ENCODE data around the gene PFDN6. TPM values are rescaled to one million over a fixed set of nuclear protein-coding genes. Genes with fewer than 3 reads are reported as not detected.
A peak's percentile ranks its signal among the peaks of the same experiment; 100 is the strongest.

Gene PFDN6
- total and polyA plus RNA-seq, 10 of the 15 experiments (the other 5 are each of a cell fraction or from before 2014, with no cell fraction given): 3.1 to 168 (median 82.6) TPM

- TF ChIP-seq, protein P1, sequence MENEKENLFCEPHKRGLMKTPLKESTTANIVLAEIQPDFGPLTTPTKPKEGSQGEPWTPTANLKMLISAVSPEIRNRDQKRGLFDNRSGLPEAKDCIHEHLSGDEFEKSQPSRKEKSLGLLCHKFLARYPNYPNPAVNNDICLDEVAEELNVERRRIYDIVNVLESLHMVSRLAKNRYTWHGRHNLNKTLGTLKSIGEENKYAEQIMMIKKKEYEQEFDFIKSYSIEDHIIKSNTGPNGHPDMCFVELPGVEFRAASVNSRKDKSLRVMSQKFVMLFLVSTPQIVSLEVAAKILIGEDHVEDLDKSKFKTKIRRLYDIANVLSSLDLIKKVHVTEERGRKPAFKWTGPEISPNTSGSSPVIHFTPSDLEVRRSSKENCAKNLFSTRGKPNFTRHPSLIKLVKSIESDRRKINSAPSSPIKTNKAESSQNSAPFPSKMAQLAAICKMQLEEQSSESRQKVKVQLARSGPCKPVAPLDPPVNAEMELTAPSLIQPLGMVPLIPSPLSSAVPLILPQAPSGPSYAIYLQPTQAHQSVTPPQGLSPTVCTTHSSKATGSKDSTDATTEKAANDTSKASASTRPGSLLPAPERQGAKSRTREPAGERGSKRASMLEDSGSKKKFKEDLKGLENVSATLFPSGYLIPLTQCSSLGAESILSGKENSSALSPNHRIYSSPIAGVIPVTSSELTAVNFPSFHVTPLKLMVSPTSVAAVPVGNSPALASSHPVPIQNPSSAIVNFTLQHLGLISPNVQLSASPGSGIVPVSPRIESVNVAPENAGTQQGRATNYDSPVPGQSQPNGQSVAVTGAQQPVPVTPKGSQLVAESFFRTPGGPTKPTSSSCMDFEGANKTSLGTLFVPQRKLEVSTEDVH (IDR thresholded peaks at IDR 0.05; ENCODE audit: low read depth, partially characterized antibody): peak; percentile 53
- TF ChIP-seq CREB1 (IDR thresholded peaks at IDR 0.05; ENCODE audit: low read depth): peak; percentile 62
- TF ChIP-seq FOXM1 (IDR thresholded peaks at IDR 0.05; ENCODE audit: low read depth, low read length): 0 out of 2 replicates have a peak, but pooled peaks have one; percentile 55
- no peak for TF ChIP-seq POU2F2 (IDR thresholded peaks at IDR 0.05; ENCODE audit: borderline replicate concordance, low read depth, low read length)
- TF ChIP-seq CBX5 (IDR thresholded peaks at IDR 0.05; ENCODE audit: low read depth): no peak
- no peak for TF ChIP-seq MEF2A (IDR thresholded peaks at IDR 0.05; ENCODE audit: insufficient read depth, low read depth, low read length)
- no peak for TF ChIP-seq MYB (IDR thresholded peaks at IDR 0.05; ENCODE audit: borderline replicate concordance, low read depth, low read length)
- no peak for TF ChIP-seq ETV6 (conservative IDR thresholded peaks at IDR 0.05 in 1 of 2, IDR thresholded peaks at IDR 0.05 in 1 of 2; ENCODE audit: borderline replicate concordance in 1 of 2, low read depth in 1 of 2)
- no peak for TF ChIP-seq ZNF24 (IDR thresholded peaks at IDR 0.05)
- TF ChIP-seq, protein P2, sequence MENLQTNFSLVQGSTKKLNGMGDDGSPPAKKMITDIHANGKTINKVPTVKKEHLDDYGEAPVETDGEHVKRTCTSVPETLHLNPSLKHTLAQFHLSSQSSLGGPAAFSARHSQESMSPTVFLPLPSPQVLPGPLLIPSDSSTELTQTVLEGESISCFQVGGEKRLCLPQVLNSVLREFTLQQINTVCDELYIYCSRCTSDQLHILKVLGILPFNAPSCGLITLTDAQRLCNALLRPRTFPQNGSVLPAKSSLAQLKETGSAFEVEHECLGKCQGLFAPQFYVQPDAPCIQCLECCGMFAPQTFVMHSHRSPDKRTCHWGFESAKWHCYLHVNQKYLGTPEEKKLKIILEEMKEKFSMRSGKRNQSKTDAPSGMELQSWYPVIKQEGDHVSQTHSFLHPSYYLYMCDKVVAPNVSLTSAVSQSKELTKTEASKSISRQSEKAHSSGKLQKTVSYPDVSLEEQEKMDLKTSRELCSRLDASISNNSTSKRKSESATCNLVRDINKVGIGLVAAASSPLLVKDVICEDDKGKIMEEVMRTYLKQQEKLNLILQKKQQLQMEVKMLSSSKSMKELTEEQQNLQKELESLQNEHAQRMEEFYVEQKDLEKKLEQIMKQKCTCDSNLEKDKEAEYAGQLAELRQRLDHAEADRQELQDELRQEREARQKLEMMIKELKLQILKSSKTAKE (IDR thresholded peaks at IDR 0.05; ENCODE audit: low read depth, poor library complexity, severe bottlenecking): no peak
- no peak; the same call in 1 of the 2 replicates for TF ChIP-seq IKZF1 (conservative IDR thresholded peaks at IDR 0.05)
- no peak; the same call in 1 of the 2 replicates for TF ChIP-seq ZNF207 (IDR thresholded peaks at IDR 0.05; ENCODE audit: borderline replicate concordance)
- TF ChIP-seq HCFC1 (IDR thresholded peaks at IDR 0.05; ENCODE audit: low read length): peak; percentile 42; the same call in 1 of the 2 replicates
- no peak for TF ChIP-seq TCF3 (IDR thresholded peaks at IDR 0.05; ENCODE audit: borderline replicate concordance, insufficient read depth, low read depth, low read length)
- peak; percentile 58 for TF ChIP-seq POLR2A (IDR thresholded peaks at IDR 0.05; ENCODE audit: low read depth, low read length)
- TF ChIP-seq EED (IDR thresholded peaks at IDR 0.05; ENCODE audit: low read depth): no peak
- TF ChIP-seq RB1 (IDR thresholded peaks at IDR 0.05; ENCODE audit: borderline replicate concordance): no peak; the same call in 1 of the 2 replicates
- TF ChIP-seq RBBP5 (conservative IDR thresholded peaks at IDR 0.05): no peak
- TF ChIP-seq, protein P3, sequence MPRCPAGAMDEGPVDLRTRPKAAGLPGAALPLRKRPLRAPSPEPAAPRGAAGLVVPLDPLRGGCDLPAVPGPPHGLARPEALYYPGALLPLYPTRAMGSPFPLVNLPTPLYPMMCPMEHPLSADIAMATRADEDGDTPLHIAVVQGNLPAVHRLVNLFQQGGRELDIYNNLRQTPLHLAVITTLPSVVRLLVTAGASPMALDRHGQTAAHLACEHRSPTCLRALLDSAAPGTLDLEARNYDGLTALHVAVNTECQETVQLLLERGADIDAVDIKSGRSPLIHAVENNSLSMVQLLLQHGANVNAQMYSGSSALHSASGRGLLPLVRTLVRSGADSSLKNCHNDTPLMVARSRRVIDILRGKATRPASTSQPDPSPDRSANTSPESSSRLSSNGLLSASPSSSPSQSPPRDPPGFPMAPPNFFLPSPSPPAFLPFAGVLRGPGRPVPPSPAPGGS (IDR thresholded peaks at IDR 0.05; ENCODE audit: borderline replicate concordance, insufficient read depth, low read depth, low read length, poor library complexity, severe bottlenecking): peak; percentile 11
- no peak for TF ChIP-seq PAX8 (IDR thresholded peaks at IDR 0.05)
- no peak for TF ChIP-seq JUND (IDR thresholded peaks at IDR 0.05; ENCODE audit: low read depth, low read length)
- TF ChIP-seq HSF1 (IDR thresholded peaks at IDR 0.05; ENCODE audit: low read depth, low read length): peak; percentile 76; the same call in 1 of the 2 replicates
- TF ChIP-seq RAD51 (IDR thresholded peaks at IDR 0.05): no peak
Measured at GRCh38 chr6:33317669-33318425, 28.4 kb downstream of the PFDN6 start, which contains the start of gene ZBTB22 (continued).
